SK-N-SH treated with all-trans-retinoic acid at 6 μM for 48 hours (cell line): Measurements from ENCODE around the gene SYK.

Experiments used
- ATAC-seq: fragments of 200-7000 bp; cut with Tn5 transposase; 3 replicates; pipeline ENCODE4 v1.9.1; 2020; ENCODE audit warnings: mild to moderate bottlenecking, moderate library complexity
- ARNTL ChIP-seq: fragments of 450-650 bp; formaldehyde crosslinking; IDR thresholded peaks from 2 replicates; pipeline ENCODE4 v1.5.0; 2020; ENCODE audit warnings: low read depth, mild to moderate bottlenecking, moderate library complexity, borderline replicate concordance
- BACH2 ChIP-seq: fragments of 250-450 bp; sonication (Bioruptor Pico); IDR thresholded peaks from 2 replicates; pipeline ENCODE4 v1.9.0; 2021; ENCODE audit warnings: mild to moderate bottlenecking, borderline replicate concordance
- ESRRG ChIP-seq: fragments of 250-450 bp; sonication (Bioruptor Pico); IDR thresholded peaks from 2 replicates; pipeline ENCODE4 v1.6.1; 2021; ENCODE audit warnings: mild to moderate bottlenecking
- GLIS3 ChIP-seq: fragments of 250-450 bp; sonication (Bioruptor Pico); IDR thresholded peaks from 2 replicates; pipeline ENCODE4 v1.5.0; 2020; ENCODE audit warnings: mild to moderate bottlenecking, moderate library complexity
- ISL1 ChIP-seq: fragments of 250-450 bp; sonication (Bioruptor Pico); IDR thresholded peaks from 2 replicates; pipeline ENCODE4 v2.1.2; 2022; ENCODE audit warnings: mild to moderate bottlenecking, moderate library complexity
- OSR1 ChIP-seq: fragments of 250-450 bp; sonication (Bioruptor Pico); IDR thresholded peaks from 2 replicates; pipeline ENCODE4 v1.8.0; 2022; ENCODE audit warnings: moderate library complexity, mild to moderate bottlenecking, inconsistent platforms
- PPARA ChIP-seq: fragments of 250-450 bp; sonication (Bioruptor Pico); IDR thresholded peaks from 2 replicates; pipeline ENCODE4 v1.5.0; 2020; ENCODE audit warnings: mild to moderate bottlenecking, borderline replicate concordance
- SNAI2 ChIP-seq: fragments of 250-450 bp; sonication (Bioruptor Pico); IDR thresholded peaks from 2 replicates; pipeline ENCODE4 v1.5.0; 2020; ENCODE audit warnings: mild to moderate bottlenecking, moderate library complexity
- TCF4 ChIP-seq: fragments of 250-450 bp; sonication (Bioruptor Pico); IDR thresholded peaks from 2 replicates; pipeline ENCODE4 v1.8.0; 2021; ENCODE audit warnings: mild to moderate bottlenecking, moderate library complexity, borderline replicate concordance
- TOX ChIP-seq: fragments of 250-450 bp; sonication (Bioruptor Pico); IDR thresholded peaks from 2 replicates; pipeline ENCODE4 v1.8.0; 2021; ENCODE audit warnings: mild to moderate bottlenecking, moderate library complexity, borderline replicate concordance
- ZC3H10 ChIP-seq: fragments of 250-450 bp; sonication (Bioruptor Pico); IDR thresholded peaks from 2 replicates; pipeline ENCODE4 v1.5.1; 2021; ENCODE audit warnings: mild to moderate bottlenecking, moderate library complexity
- ZFP3 ChIP-seq: fragments of 250-450 bp; sonication (Bioruptor Pico); IDR thresholded peaks from 2 replicates; pipeline ENCODE4 v1.5.0; 2020; ENCODE audit warnings: mild to moderate bottlenecking, moderate library complexity
- ZNF565 ChIP-seq: fragments of 450-650 bp; formaldehyde crosslinking; conservative IDR thresholded peaks from 2 replicates; pipeline ENCODE4 v1.5.0; 2020; ENCODE audit warnings: low read depth, mild to moderate bottlenecking, moderate library complexity
- ZNF70 ChIP-seq: fragments of 450-650 bp; formaldehyde crosslinking; IDR thresholded peaks from 2 replicates; pipeline ENCODE4 v1.5.0; 2020; ENCODE audit warnings: mild to moderate bottlenecking, moderate library complexity
- ZNF8 ChIP-seq: fragments of 450-650 bp; formaldehyde crosslinking; IDR thresholded peaks from 2 replicates; pipeline ENCODE4 v1.5.0; 2020; ENCODE audit warnings: mild to moderate bottlenecking, moderate library complexity
- TF ChIP-seq, protein P1 (sequence below): fragments of 250-450 bp; sonication (Bioruptor Pico); IDR thresholded peaks from 2 replicates; pipeline ENCODE4 v1.8.0; 2021; ENCODE audit warnings: low read depth, mild to moderate bottlenecking, moderate library complexity, borderline replicate concordance
- TF ChIP-seq, protein P2 (sequence below): fragments of 250-450 bp; sonication (Bioruptor Pico); IDR thresholded peaks from 2 replicates; pipeline ENCODE4 v1.5.1; 2020; ENCODE audit warnings: low read depth, mild to moderate bottlenecking, moderate library complexity
- TF ChIP-seq, protein P3 (sequence below): fragments of 250-450 bp; sonication (Bioruptor Pico); IDR thresholded peaks from 2 replicates; pipeline ENCODE4 v1.8.0; 2020; ENCODE audit warnings: mild to moderate bottlenecking, moderate library complexity, borderline replicate concordance
- TF ChIP-seq, protein P4 (sequence below): fragments of 250-450 bp; sonication (Bioruptor Pico); IDR thresholded peaks from 2 replicates; pipeline ENCODE4 v1.5.1; 2021; ENCODE audit warnings: mild to moderate bottlenecking, moderate library complexity
- TF ChIP-seq, protein P5 (sequence below): fragments of 250-450 bp; sonication (Bioruptor Pico); IDR thresholded peaks from 2 replicates; pipeline ENCODE4 v1.5.0; 2020; ENCODE audit warnings: mild to moderate bottlenecking, moderate library complexity

Gene SYK

DNA sequence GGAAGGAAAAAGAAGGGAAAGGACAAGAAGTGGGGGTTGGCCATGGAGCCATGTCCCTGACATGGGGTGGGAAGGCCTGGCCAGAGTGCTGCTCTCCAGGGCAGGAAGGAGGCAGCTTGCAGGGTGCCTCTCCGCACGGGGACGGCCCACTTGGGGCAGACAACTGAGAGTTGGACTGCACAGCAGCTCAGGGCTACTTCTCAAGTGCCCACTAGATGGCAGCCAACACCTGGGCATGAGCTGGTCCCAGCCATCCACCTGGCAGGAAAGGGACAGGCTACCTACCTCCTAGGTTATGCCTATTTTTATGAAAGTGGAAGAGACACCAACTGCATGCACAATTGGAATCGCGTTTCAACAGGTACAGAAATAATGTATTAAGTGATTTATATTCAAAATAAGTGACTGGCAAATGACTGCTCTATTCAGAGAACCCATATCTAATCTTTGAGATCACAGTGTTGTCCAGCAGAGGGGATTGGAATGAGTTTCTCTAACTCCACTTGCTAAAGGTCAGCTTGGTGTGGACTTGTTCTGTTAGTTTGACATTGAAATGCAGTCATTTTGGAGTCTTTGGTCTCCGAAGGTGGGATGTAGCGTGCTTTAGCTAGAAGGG lies 113.4 kb downstream of the SYK start:
- peak; percentile 99 for ATAC-seq
- no peak for TF ChIP-seq ZC3H10

DNA sequence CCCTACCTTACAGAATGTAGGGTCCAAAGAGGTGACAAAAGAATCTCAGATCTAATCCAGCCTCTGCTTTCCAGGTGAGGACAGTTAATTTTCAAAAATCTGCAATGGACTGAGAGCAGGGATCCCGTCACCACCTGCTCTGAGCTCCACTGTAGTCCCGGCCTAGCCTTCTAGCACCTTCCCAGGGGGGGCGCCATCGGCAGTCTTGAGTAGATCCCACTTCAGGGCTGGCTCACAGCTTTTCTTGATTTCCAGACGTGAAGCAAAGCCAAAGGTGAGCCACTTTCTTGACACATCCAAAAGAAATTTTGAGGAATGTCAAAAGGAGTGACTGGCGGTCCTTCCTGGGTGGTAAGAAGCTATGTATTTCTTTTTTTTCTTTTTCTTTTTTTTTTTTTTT lies 114.1 kb downstream of the SYK start:
- TF ChIP-seq PPARA (no peak), ESRRG (CRISPR knock-in tag) (no peak), ZNF8 (CRISPR knock-in tag) (no peak), BACH2 (CRISPR knock-in tag) (no peak), OSR1 (CRISPR knock-in tag) (no peak), ZC3H10 (no peak), TCF4 (CRISPR knock-in tag) (no peak), SNAI2 (CRISPR knock-in tag) (no peak), GLIS3 (no peak), ZNF565 (no peak), ZFP3 (no peak), ARNTL (CRISPR knock-in tag) (no peak)
- TF ChIP-seq, protein P1, sequence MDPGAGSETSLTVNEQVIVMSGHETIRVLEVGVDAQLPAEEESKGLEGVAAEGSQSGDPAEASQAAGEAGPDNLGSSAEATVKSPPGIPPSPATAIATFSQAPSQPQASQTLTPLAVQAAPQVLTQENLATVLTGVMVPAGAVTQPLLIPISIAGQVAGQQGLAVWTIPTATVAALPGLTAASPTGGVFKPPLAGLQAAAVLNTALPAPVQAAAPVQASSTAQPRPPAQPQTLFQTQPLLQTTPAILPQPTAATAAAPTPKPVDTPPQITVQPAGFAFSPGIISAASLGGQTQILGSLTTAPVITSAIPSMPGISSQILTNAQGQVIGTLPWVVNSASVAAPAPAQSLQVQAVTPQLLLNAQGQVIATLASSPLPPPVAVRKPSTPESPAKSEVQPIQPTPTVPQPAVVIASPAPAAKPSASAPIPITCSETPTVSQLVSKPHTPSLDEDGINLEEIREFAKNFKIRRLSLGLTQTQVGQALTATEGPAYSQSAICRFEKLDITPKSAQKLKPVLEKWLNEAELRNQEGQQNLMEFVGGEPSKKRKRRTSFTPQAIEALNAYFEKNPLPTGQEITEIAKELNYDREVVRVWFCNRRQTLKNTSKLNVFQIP (CRISPR knock-in tag): no peak
- TF ChIP-seq, protein P2, sequence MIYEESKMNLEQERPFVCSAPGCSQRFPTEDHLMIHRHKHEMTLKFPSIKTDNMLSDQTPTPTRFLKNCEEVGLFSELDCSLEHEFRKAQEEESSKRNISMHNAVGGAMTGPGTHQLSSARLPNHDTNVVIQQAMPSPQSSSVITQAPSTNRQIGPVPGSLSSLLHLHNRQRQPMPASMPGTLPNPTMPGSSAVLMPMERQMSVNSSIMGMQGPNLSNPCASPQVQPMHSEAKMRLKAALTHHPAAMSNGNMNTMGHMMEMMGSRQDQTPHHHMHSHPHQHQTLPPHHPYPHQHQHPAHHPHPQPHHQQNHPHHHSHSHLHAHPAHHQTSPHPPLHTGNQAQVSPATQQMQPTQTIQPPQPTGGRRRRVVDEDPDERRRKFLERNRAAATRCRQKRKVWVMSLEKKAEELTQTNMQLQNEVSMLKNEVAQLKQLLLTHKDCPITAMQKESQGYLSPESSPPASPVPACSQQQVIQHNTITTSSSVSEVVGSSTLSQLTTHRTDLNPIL: no peak
- TF ChIP-seq, protein P3, sequence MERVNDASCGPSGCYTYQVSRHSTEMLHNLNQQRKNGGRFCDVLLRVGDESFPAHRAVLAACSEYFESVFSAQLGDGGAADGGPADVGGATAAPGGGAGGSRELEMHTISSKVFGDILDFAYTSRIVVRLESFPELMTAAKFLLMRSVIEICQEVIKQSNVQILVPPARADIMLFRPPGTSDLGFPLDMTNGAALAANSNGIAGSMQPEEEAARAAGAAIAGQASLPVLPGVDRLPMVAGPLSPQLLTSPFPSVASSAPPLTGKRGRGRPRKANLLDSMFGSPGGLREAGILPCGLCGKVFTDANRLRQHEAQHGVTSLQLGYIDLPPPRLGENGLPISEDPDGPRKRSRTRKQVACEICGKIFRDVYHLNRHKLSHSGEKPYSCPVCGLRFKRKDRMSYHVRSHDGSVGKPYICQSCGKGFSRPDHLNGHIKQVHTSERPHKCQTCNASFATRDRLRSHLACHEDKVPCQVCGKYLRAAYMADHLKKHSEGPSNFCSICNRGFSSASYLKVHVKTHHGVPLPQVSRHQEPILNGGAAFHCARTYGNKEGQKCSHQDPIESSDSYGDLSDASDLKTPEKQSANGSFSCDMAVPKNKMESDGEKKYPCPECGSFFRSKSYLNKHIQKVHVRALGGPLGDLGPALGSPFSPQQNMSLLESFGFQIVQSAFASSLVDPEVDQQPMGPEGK (CRISPR knock-in tag): no peak
- TF ChIP-seq, protein P4, sequence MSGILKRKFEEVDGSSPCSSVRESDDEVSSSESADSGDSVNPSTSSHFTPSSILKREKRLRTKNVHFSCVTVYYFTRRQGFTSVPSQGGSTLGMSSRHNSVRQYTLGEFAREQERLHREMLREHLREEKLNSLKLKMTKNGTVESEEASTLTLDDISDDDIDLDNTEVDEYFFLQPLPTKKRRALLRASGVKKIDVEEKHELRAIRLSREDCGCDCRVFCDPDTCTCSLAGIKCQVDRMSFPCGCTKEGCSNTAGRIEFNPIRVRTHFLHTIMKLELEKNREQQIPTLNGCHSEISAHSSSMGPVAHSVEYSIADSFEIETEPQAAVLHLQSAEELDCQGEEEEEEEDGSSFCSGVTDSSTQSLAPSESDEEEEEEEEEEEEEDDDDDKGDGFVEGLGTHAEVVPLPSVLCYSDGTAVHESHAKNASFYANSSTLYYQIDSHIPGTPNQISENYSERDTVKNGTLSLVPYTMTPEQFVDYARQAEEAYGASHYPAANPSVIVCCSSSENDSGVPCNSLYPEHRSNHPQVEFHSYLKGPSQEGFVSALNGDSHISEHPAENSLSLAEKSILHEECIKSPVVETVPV (CRISPR knock-in tag): no peak
- ATAC-seq: peak; percentile 42; the same call in 2 of the 3 replicates

DNA sequence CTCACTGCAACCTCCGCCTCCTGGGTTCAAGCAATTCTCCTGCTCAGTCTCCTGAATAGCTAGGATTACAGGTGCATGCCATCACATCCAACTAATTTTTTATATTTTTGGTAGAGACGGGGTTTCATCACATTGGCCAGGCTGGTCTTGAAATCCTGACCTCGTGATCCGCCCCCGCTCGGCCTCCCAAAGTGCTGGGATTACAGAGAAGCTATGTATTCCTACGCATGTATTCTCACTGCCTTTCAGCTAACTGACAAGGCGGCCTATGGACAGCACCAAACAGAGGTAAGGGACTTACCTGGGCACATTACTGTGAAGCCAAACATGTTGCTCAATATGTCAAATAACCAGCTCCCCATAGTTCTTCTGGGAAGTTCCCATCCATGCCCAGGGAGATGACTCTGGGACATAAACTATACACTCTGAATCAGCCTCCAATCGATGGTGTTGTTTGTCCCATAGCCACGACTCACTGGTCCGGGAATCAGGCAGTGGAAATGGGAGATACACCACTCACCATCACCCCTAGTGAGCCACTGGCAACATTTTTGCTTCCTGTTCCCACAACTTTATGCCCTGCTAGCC lies 114.6 kb downstream of the SYK start:
- ATAC-seq: no peak
- no peak for TF ChIP-seq TOX (CRISPR knock-in tag)
- no peak for TF ChIP-seq ZNF8 (CRISPR knock-in tag)

DNA sequence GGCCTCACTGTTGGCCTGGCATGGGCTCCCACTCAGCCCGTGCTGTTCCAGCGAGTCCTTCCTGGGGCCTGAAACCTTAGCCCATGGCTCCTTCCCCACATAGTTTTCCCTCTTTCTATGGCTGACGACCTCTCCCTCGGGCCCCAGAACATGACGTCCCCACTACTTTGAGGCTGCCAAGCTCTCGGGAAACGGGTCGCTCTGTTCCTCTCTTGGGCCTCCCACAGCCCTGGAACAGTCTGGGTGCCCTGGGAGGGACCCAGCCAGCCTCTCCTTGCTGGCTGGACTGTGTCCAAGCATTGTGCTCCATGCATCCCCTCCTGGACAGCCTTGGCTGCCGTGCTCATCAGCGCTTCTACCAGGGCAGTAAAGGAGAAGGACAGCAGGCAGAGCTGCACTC lies 118.3 kb downstream of the SYK start:
- TF ChIP-seq, protein P5, sequence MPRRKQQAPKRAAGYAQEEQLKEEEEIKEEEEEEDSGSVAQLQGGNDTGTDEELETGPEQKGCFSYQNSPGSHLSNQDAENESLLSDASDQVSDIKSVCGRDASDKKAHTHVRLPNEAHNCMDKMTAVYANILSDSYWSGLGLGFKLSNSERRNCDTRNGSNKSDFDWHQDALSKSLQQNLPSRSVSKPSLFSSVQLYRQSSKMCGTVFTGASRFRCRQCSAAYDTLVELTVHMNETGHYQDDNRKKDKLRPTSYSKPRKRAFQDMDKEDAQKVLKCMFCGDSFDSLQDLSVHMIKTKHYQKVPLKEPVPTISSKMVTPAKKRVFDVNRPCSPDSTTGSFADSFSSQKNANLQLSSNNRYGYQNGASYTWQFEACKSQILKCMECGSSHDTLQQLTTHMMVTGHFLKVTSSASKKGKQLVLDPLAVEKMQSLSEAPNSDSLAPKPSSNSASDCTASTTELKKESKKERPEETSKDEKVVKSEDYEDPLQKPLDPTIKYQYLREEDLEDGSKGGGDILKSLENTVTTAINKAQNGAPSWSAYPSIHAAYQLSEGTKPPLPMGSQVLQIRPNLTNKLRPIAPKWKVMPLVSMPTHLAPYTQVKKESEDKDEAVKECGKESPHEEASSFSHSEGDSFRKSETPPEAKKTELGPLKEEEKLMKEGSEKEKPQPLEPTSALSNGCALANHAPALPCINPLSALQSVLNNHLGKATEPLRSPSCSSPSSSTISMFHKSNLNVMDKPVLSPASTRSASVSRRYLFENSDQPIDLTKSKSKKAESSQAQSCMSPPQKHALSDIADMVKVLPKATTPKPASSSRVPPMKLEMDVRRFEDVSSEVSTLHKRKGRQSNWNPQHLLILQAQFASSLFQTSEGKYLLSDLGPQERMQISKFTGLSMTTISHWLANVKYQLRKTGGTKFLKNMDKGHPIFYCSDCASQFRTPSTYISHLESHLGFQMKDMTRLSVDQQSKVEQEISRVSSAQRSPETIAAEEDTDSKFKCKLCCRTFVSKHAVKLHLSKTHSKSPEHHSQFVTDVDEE (CRISPR knock-in tag): no peak
- TF ChIP-seq ESRRG (CRISPR knock-in tag): no peak
- TF ChIP-seq ISL1 (CRISPR knock-in tag): no peak
- TF ChIP-seq ZNF565: no peak
- no peak for TF ChIP-seq ZNF70 (CRISPR knock-in tag)
- no peak for TF ChIP-seq ZC3H10
- TF ChIP-seq SNAI2 (CRISPR knock-in tag): no peak
- TF ChIP-seq ARNTL (CRISPR knock-in tag): no peak
- ATAC-seq: no peak
